GM23338 (cell line): ENCODE measurements around the gene BCAS1. TPM values are rescaled to one million over a fixed set of nuclear protein-coding genes. Genes with fewer than 3 reads are reported as not detected.

Experiments
- ATAC-seq: fragments of 200-7000 bp; cut with Tn5 transposase; 3 replicates; pipeline ENCODE4 v1.9.1; 2020
- DNase-seq: peaks from one replicate; pipeline ENCODE4 v3.0.0-alpha.2; 2015; ENCODE audit warnings: low spot score
- H2AFZ ChIP-seq: fragments of 200-600 bp; sonication (generic); 2 replicates; pipeline ENCODE4 v1.8.0; 2016; ENCODE audit warnings: antibody characterized with exemption, mild to moderate bottlenecking, moderate library complexity
- H3F3A ChIP-seq: fragments of 200-600 bp; sonication (generic); replicated peaks from 2 replicates; pipeline ENCODE4 v1.8.0; 2017; ENCODE audit warnings: antibody characterized with exemption, mixed run types, low read depth
- H3K27ac ChIP-seq: fragments of 200-600 bp; sonication (generic); 2 replicates; pipeline ENCODE4 v1.6.1; 2016; ENCODE audit warnings: low read depth
- H3K27me3 ChIP-seq: fragments of 200-600 bp; sonication (generic); 2 replicates; pipeline ENCODE4 v1.8.0; 2016; ENCODE audit warnings: mild to moderate bottlenecking, mixed run types, moderate library complexity; ENCODE audit not compliant: insufficient read depth
- H3K36me3 ChIP-seq: fragments of 200-600 bp; sonication (generic); 2 replicates; pipeline ENCODE4 v1.8.0; 2016; ENCODE audit warnings: mild to moderate bottlenecking; ENCODE audit not compliant: insufficient read depth
- H3K4me1 ChIP-seq: fragments of 200-600 bp; sonication (generic); 2 replicates; pipeline ENCODE4 v1.8.0; 2016; ENCODE audit warnings: mild to moderate bottlenecking, moderate library complexity; ENCODE audit not compliant: insufficient read depth
- H3K4me2 ChIP-seq: fragments of 200-600 bp; sonication (generic); 2 replicates; pipeline ENCODE4 v1.7.1; 2017; ENCODE audit warnings: mixed run types
- H3K4me3 ChIP-seq: fragments of 200-600 bp; sonication (generic); 2 replicates; pipeline ENCODE4 v1.6.1; 2016; ENCODE audit warnings: mixed run types
- H3K79me2 ChIP-seq: fragments of 200-600 bp; sonication (generic); replicated peaks from 2 replicates; pipeline ENCODE4 v1.8.0; 2017; ENCODE audit warnings: mild to moderate bottlenecking; ENCODE audit not compliant: insufficient read depth
- H3K9me2 ChIP-seq: fragments of 200-600 bp; sonication (generic); 2 replicates; pipeline ENCODE4 v1.8.0; 2017; ENCODE audit not compliant: insufficient read depth
- H4K20me1 ChIP-seq: fragments of 200-600 bp; sonication (generic); replicated peaks from 2 replicates; pipeline ENCODE4 v1.8.0; 2017; ENCODE audit warnings: mild to moderate bottlenecking; ENCODE audit not compliant: insufficient read depth
- H3K27ac Mint-ChIP-seq: 2 replicates; pipeline ENCODE4 v1.8.0; 2020; ENCODE audit warnings: inconsistent platforms, mild to moderate bottlenecking, moderate library complexity, mixed read lengths
- H3K27me3 Mint-ChIP-seq: 3 replicates; pipeline ENCODE4 v1.8.0; 2022; ENCODE audit warnings: low read depth, mild to moderate bottlenecking, moderate library complexity, mixed read lengths, inconsistent platforms; ENCODE audit not compliant: insufficient read depth, poor library complexity
- H3K36me3 Mint-ChIP-seq: 3 replicates; pipeline ENCODE4 v1.8.0; 2021; ENCODE audit warnings: low read depth, mild to moderate bottlenecking, inconsistent platforms, moderate library complexity, mixed read lengths
- H3K4me1 Mint-ChIP-seq: 3 replicates; pipeline ENCODE4 v1.8.0; 2020; ENCODE audit warnings: mild to moderate bottlenecking, inconsistent platforms, mixed read lengths
- H3K4me3 Mint-ChIP-seq: 3 replicates; pipeline ENCODE4 v1.8.0; 2021; ENCODE audit warnings: moderate library complexity, mild to moderate bottlenecking, inconsistent platforms, mixed read lengths
- H3K9me3 Mint-ChIP-seq: 3 replicates; pipeline ENCODE4 v1.8.0; 2020; ENCODE audit warnings: moderate library complexity, mild to moderate bottlenecking, inconsistent platforms, mixed read lengths
- ETS1 ChIP-seq: IDR thresholded peaks from 2 replicates; pipeline ENCODE4 v1.6.1; 2016; ENCODE audit warnings: antibody characterized with exemption
- EZH2 ChIP-seq: fragments of 200-600 bp; sonication (generic); IDR thresholded peaks from one replicate; pipeline ENCODE4 v1.8.0; 2017; ENCODE audit warnings: antibody characterized with exemption, mild to moderate bottlenecking, low read depth; ENCODE audit not compliant: unreplicated experiment
- JUNB ChIP-seq: IDR thresholded peaks from one replicate; pipeline ENCODE4 v1.6.1; 2016; ENCODE audit warnings: antibody characterized with exemption; ENCODE audit not compliant: unreplicated experiment
- NANOG ChIP-seq: IDR thresholded peaks from 2 replicates; pipeline ENCODE4 v1.6.1; 2016; ENCODE audit warnings: antibody characterized with exemption, borderline replicate concordance
- POLR2AphosphoS5 ChIP-seq: IDR thresholded peaks from 2 replicates; pipeline ENCODE4 v1.6.1; 2016; ENCODE audit warnings: antibody characterized with exemption, low read depth
- ZNF462 ChIP-seq: fragments of 250-450 bp; sonication (Bioruptor Pico); IDR thresholded peaks from 2 replicates; pipeline ENCODE4 v1.5.0; 2020; ENCODE audit warnings: mild to moderate bottlenecking, moderate library complexity
- polyA plus RNA-seq: library from polyadenylated mRNA; unstranded; fragments of >200 nt; fragmentation: Nextera tagmentation; extraction: Ambion mirVana; gene quantifications from 2 replicates; pipeline ENCODE4 v1.2.1, GENCODE V29; 2016
- total RNA-seq: library from RNA; depleted of rRNA; stranded (reverse); fragments of >200 nt; shearing (Covaris generic); gene quantifications from 2 replicates; pipeline ENCODE4 v1.2.3, GENCODE V29; 2014

The BCAS1 gene
- total and polyA plus RNA-seq, 2 experiments from 2014 or later: 0.17 to 0.19 TPM

GRCh38 chr20:54025251-54025771, 45.1 kb downstream of the BCAS1 start (continued):
- TF ChIP-seq ZNF462 (CRISPR knock-in tag): no peak

DNA sequence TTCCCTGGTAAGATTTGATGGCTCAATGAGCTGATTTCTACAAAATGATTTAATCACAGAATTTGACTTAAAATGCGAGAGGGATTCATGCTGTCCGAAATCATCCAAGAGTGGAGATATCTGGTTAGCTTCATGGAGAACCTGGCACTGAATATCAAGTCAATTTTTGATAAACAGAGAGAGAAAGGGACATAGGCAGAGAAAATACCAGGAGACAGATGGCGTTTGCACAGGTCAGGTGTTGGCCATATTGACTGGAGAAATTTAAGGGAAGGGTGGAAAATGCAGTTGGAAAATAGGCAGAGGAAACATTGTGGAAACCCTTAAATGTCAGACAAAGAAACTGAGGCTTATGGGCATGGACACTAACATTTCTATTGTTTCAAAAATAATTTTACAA, 47.0 kb downstream of the BCAS1 start:
- H4K20me1 ChIP-seq: no peaks in the 10 kb centered on the region
- Mint-ChIP-seq H3K4me3 (no peak overlapping the region), H3K4me1 (peaks cover 16% of the 10 kb centered on the region; the same call in 2 of the 3 replicates), H3K9me3 (no peaks in the 10 kb centered on the region), H3K36me3 (no peaks in the 10 kb centered on the region), H3K27me3 (no peaks in the 10 kb centered on the region), H3K27ac (no peak overlapping the region)
- no peak for DNase-seq
- H3K79me2 ChIP-seq: no peaks in the 10 kb centered on the region
- no peak overlapping the region for H3K27ac ChIP-seq
- H3K36me3 ChIP-seq: no peaks in the 10 kb centered on the region
- no peak for ATAC-seq
- no peak overlapping the region for H2AFZ ChIP-seq
- no peak overlapping the region for H3K4me3 ChIP-seq
- H3K27me3 ChIP-seq: no peaks in the 10 kb centered on the region
- H3K4me1 ChIP-seq: peaks cover 5% of the 10 kb centered on the region; the same call in 1 of the 2 replicates
- H3F3A ChIP-seq: no peaks in the 10 kb centered on the region
- H3K4me2 ChIP-seq: no peak overlapping the region
- H3K9me2 ChIP-seq: no peaks in the 10 kb centered on the region
- TF ChIP-seq JUNB (no peak), EZH2 (no peak), NANOG (no peak), POLR2AphosphoS5 (no peak), ETS1 (no peak), ZNF462 (CRISPR knock-in tag) (no peak)
